ENCODE results near the gene INSYN2B.

Gene INSYN2B

GRCh38 chr5:169980418-169981053, at the start of gene INSYN2B:
Gene INSYN2B, minus strand, starts transcription at chr5:169980495. Its CDS starts 96,597 bp downstream, at chr5:169883898.
- H3K27me3 Mint-ChIP-seq = no peaks in the 10 kb centered on the region
- H3K27ac Mint-ChIP-seq = no peak within 1 kb of the TSS
- H3K9me3 Mint-ChIP-seq (ENCODE audit: low read depth) = no peaks in the 10 kb centered on the region
- no peaks in the 10 kb centered on the region for H3K4me1 Mint-ChIP-seq (ENCODE audit: low read depth)
- peaks cover 2% of the 10 kb centered on the region for H3K36me3 Mint-ChIP-seq
- H3K4me3 Mint-ChIP-seq = no peak within 1 kb of the TSS

- Mint-ChIP-seq H3K9me3 (ENCODE audit: low read depth) (no peaks in the 10 kb centered on the region), H3K27ac (no peak overlapping the region), H3K4me3 (no peak overlapping the region), H3K4me1 (ENCODE audit: low read depth) (no peaks in the 10 kb centered on the region), H3K36me3 (peaks cover 26% of the 10 kb centered on the region), H3K27me3 (no peaks in the 10 kb centered on the region)
Measured at GRCh38 chr5:170028124-170028523, 47.8 kb upstream of the INSYN2B start.

- H3K27ac Mint-ChIP-seq = no peak overlapping the region
Measured at GRCh38 chr5:170025853-170026252, 45.6 kb upstream of the INSYN2B start.

GRCh38 chr5:170021506-170021905, 41.2 kb upstream of the INSYN2B start:
- Mint-ChIP-seq H3K27ac (no peak overlapping the region), H3K27me3 (no peaks in the 10 kb centered on the region), H3K36me3 (peaks cover 24% of the 10 kb centered on the region), H3K9me3 (ENCODE audit: low read depth) (no peaks in the 10 kb centered on the region), H3K4me3 (no peak overlapping the region), H3K4me1 (ENCODE audit: low read depth) (no peaks in the 10 kb centered on the region)

More at GRCh38 chr5:170025853-170026252, 45.6 kb upstream of the INSYN2B start:
- Mint-ChIP-seq H3K4me1 (ENCODE audit: low read depth) (no peaks in the 10 kb centered on the region), H3K36me3 (peaks cover 25% of the 10 kb centered on the region), H3K4me3 (no peak overlapping the region), H3K27me3 (no peaks in the 10 kb centered on the region), H3K9me3 (ENCODE audit: low read depth) (no peaks in the 10 kb centered on the region)

DNA sequence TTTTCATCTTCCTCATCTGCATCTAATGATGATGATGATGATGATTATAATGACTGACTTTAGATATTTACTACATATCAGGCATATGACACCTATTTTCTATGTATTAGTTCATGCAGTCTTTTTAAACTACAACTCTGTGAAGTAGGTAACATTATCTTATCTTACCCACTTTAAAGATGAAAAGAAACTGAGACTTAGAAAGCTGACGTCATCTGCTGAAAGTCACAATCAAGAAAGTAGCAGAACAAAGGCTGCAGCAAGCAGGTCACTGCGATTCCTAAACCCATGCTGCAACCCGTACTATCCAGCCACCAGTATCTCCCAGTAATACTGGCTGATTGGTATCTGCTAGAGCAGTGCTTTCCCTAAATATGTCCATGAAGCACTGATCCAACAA, 40.1 kb upstream of the INSYN2B start:
- H3K9me3 Mint-ChIP-seq (ENCODE audit: low read depth) = no peaks in the 10 kb centered on the region
- H3K36me3 Mint-ChIP-seq = peaks cover 24% of the 10 kb centered on the region
- H3K27ac Mint-ChIP-seq = no peak overlapping the region
- H3K4me3 Mint-ChIP-seq = no peak overlapping the region
- no peaks in the 10 kb centered on the region for H3K27me3 Mint-ChIP-seq
- H3K4me1 Mint-ChIP-seq (ENCODE audit: low read depth) = no peaks in the 10 kb centered on the region

GRCh38 chr5:170012622-170013021, 32.3 kb upstream of the INSYN2B start:
- Mint-ChIP-seq H3K9me3 (ENCODE audit: low read depth) (no peaks in the 10 kb centered on the region), H3K36me3 (peaks cover 20% of the 10 kb centered on the region), H3K27ac (no peak overlapping the region), H3K27me3 (no peaks in the 10 kb centered on the region), H3K4me1 (ENCODE audit: low read depth) (no peaks in the 10 kb centered on the region), H3K4me3 (no peak overlapping the region)

- peaks cover 20% of the 10 kb centered on the region for H3K36me3 Mint-ChIP-seq
- no peaks in the 10 kb centered on the region for H3K9me3 Mint-ChIP-seq (ENCODE audit: low read depth)
- H3K4me1 Mint-ChIP-seq (ENCODE audit: low read depth) = no peaks in the 10 kb centered on the region
- H3K27ac Mint-ChIP-seq = no peak overlapping the region
- H3K4me3 Mint-ChIP-seq = no peak overlapping the region
- H3K27me3 Mint-ChIP-seq = no peaks in the 10 kb centered on the region
Measured at GRCh38 chr5:170011751-170012150, 31.5 kb upstream of the INSYN2B start.

DNA sequence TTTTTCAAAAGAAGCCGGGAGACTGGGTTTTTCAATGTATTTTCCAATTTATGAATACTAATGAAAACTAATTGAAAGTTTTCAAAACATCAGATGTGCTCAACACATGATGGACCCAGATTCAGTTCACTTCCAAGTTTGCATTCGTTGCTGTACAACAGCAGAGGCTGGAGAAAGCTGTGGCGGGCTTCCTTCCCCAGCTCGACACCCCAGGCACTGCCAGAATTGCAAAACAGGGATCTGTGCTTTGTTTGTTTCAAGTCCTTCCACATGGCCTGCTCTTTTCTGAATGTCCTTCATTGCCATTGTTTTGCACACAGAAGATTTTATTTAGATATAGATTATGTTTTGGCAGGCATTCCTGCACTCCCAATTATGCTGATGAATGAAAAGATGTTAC, 30.3 kb upstream of the INSYN2B start:
- Mint-ChIP-seq H3K4me3 (no peak overlapping the region), H3K27me3 (no peaks in the 10 kb centered on the region), H3K27ac (no peak overlapping the region), H3K9me3 (ENCODE audit: low read depth) (no peaks in the 10 kb centered on the region), H3K4me1 (ENCODE audit: low read depth) (no peaks in the 10 kb centered on the region), H3K36me3 (peaks cover 20% of the 10 kb centered on the region)

DNA sequence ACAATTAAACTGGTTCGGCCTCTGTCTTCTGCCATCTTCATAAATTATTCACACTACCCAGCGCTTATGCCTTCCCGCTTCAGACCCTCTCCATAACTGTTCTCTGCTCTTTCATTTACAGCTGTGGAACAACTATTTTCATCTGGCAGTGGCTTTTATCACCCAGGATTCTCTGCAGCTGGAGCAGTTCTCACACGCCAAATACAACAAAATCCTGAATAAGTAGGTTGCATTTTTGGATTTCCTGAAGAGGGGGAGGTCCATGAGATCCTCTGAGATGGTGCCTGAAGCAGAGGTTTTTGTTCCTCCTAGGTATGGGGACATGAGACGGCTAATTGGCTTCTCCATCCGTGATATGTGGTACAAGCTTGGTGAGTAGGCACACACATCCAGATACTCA, 28.1 kb upstream of the INSYN2B start:
- no peaks in the 10 kb centered on the region for H3K27me3 Mint-ChIP-seq
- no peak overlapping the region for H3K27ac Mint-ChIP-seq
- H3K4me3 Mint-ChIP-seq = no peak overlapping the region
- H3K36me3 Mint-ChIP-seq = peaks cover 26% of the 10 kb centered on the region
- no peaks in the 10 kb centered on the region for H3K4me1 Mint-ChIP-seq (ENCODE audit: low read depth)
- no peaks in the 10 kb centered on the region for H3K9me3 Mint-ChIP-seq (ENCODE audit: low read depth)

DNA sequence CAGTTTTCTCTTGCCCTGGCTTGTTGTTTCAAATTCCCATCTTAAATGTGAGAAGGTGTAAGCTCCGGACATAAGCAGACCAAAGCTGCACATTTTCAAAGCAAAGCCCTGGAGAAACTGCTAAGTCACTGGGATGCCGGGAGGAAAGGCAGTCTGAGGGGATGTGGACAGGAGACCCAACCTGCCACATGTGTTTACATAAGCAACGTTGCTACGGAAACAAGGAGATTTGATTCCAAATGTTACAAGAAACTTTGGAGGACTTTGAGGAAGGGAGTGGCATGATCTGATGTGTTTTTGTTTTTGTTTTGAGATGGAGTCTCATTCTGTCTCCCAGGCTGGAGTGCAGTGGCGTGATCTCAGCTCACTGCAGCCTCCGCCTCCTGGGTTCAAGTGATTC, 25.7 kb upstream of the INSYN2B start:
- H3K4me1 Mint-ChIP-seq (ENCODE audit: low read depth) = no peaks in the 10 kb centered on the region
- H3K4me3 Mint-ChIP-seq = no peak overlapping the region
- no peaks in the 10 kb centered on the region for H3K27me3 Mint-ChIP-seq
- peaks cover 34% of the 10 kb centered on the region for H3K36me3 Mint-ChIP-seq
- no peaks in the 10 kb centered on the region for H3K9me3 Mint-ChIP-seq (ENCODE audit: low read depth)
- H3K27ac Mint-ChIP-seq = no peak overlapping the region

GRCh38 chr5:170000155-170000554, 19.9 kb upstream of the INSYN2B start:
- H3K36me3 Mint-ChIP-seq = peaks cover 51% of the 10 kb centered on the region
- no peaks in the 10 kb centered on the region for H3K4me1 Mint-ChIP-seq (ENCODE audit: low read depth)
- no peaks in the 10 kb centered on the region for H3K9me3 Mint-ChIP-seq (ENCODE audit: low read depth)
- H3K4me3 Mint-ChIP-seq = no peak overlapping the region
- H3K27ac Mint-ChIP-seq = no peak overlapping the region
- H3K27me3 Mint-ChIP-seq = no peaks in the 10 kb centered on the region

DNA sequence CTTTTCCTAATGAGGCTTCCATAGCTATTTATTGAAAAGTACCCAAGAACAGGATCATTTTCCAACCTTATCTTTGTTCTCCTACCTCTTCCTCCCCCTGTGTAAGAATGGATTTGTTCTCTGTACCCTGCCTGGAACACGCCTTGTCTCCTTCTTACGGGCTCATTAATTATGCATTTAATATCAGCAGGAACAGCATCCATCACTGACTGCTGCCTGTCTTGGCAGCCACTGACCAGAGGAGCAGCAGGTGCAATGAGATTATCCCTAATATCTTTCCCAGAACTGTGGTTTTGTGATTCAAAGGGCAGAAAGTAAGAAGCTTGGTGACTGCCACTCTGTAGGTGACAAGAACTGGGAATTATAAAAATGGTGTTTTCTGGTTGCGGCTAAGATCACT, 19.3 kb upstream of the INSYN2B start:
- Mint-ChIP-seq H3K4me1 (ENCODE audit: low read depth) (no peaks in the 10 kb centered on the region), H3K4me3 (no peak overlapping the region), H3K27me3 (no peaks in the 10 kb centered on the region), H3K27ac (no peak overlapping the region), H3K36me3 (peaks cover 52% of the 10 kb centered on the region), H3K9me3 (ENCODE audit: low read depth) (no peaks in the 10 kb centered on the region)

GRCh38 chr5:169997798-169998197, 17.5 kb upstream of the INSYN2B start:
- H3K4me3 Mint-ChIP-seq = no peak overlapping the region
- H3K27ac Mint-ChIP-seq = no peak overlapping the region
- no peaks in the 10 kb centered on the region for H3K9me3 Mint-ChIP-seq (ENCODE audit: low read depth)
- peaks cover 47% of the 10 kb centered on the region for H3K36me3 Mint-ChIP-seq
- no peaks in the 10 kb centered on the region for H3K4me1 Mint-ChIP-seq (ENCODE audit: low read depth)
- no peaks in the 10 kb centered on the region for H3K27me3 Mint-ChIP-seq

GRCh38 chr5:169993485-169993790, 13.1 kb upstream of the INSYN2B start:
- H3K27me3 Mint-ChIP-seq = no peaks in the 10 kb centered on the region
- H3K4me1 Mint-ChIP-seq (ENCODE audit: low read depth) = no peaks in the 10 kb centered on the region
- H3K9me3 Mint-ChIP-seq (ENCODE audit: low read depth) = no peaks in the 10 kb centered on the region
- H3K27ac Mint-ChIP-seq = no peak overlapping the region
- H3K36me3 Mint-ChIP-seq = peaks cover 26% of the 10 kb centered on the region
- H3K4me3 Mint-ChIP-seq = no peak overlapping the region

DNA sequence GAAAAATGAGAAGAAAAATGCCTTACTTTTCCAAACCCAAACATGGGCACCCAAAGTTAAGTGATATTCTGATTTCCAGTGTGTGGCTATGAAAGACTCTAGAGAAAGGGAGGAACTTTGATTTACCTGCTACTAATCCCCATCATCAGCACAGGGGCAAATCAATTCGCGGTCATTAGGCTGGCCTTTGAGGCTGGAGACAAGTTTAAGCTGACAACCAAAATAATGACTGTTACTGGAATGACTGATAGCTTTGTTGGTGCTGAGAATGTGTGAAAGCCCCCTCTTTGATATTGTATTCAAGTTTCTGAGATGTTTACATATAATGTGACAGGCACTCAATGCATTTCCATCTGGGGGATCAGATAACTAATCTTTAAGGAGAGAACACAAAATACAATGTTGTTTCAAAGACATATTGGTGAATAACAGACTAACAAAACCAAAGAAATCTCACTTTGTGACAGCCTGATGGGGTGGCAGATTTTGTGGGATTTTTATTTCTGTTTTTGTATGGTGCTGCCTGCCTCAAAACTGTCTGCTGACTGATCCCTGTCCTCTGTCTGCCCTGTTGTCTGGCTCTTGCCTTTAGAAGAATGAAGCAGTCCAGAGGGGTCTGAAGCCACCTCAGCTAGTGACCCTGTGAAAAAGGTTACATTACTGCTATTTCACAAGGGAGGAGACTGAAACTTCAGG, 12.6 kb upstream of the INSYN2B start:
- no peak overlapping the region for H3K27ac Mint-ChIP-seq
- no peaks in the 10 kb centered on the region for H3K9me3 Mint-ChIP-seq (ENCODE audit: low read depth)
- no peaks in the 10 kb centered on the region for H3K4me1 Mint-ChIP-seq (ENCODE audit: low read depth)
- H3K4me3 Mint-ChIP-seq = no peak overlapping the region
- no peaks in the 10 kb centered on the region for H3K27me3 Mint-ChIP-seq
- H3K36me3 Mint-ChIP-seq = peaks cover 23% of the 10 kb centered on the region

All from activated naive CD8-positive, alpha-beta T cell (primary cell).